HG03460 (cell line): ENCODE results near the gene PPDPF.
"Not testable (repeated sequence)": the region's sequence is repeated elsewhere in the genome, so short reads cannot be mapped to it uniquely, and the experiment has no call there.

Source experiments
- ATAC-seq: cut with Tn5 transposase; IDR thresholded peaks from one replicate; pipeline ENCODE4 v1.9.1; 2021; ENCODE audit not compliant: unreplicated experiment

PPDPF gene

DNA sequence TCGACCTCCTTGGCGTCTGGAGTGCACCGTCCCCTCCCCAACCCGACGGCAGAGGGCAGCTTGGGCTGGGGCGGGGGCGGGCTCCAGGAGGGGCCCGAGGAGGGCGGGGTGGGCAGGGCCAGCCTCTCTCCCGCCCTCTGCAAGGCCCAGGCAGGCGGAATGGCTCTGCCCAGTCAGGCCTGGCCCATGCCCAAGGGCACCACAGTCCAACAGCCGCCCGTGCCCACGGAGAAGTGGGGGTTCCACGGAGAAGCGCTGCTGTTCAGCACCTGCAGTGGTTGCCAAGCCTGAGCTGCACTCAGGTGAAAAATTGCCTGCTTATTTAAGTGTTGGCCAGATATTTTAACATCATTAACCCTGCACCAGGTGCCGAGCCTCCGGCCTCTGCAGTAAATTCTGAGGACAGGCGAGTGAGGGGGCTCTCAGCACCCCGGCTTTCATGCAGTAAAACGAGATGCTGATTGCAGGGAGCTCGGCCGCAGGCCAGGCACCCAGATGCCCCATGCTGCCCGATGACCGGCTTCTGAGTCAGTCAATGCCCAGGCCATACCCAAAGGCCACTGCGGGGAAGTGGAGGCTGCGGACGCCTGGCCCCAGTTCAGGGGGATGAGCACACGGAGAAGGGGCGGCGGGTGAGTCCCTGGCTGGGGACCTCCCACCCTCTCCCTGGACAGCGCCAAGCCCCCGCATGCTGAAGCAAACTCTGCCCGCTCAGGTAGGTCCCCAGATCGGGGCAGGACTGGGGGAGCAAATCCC lies 27.3 kb downstream of the PPDPF start, which contains the start of gene SRMS:
TSS of gene SRMS (minus strand) at position 25 of the 756 bp plus-strand sequence. CDS start 286 bp downstream, outside the sequence.
- no peak for ATAC-seq

DNA sequence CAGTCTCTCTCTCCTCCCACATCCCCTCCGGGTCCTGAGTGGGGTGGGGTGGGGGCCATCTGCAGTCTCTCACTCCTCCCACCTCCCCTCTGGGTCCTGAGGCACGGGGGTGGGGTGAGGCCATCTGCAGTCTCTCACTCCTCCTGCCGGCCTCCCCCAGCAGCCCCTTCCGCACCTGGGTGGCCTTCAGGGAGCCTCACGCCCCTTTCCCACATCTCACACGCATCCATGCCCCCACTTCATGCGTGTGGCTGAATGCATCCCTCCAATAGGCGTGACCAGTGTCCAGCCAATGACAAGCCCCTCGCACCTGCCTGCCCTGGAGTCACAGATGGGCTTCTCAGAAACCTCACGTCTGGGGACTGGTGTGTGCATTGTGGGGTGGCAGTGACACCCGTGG lies 28.0 kb downstream of the PPDPF start:
- no peak for ATAC-seq

DNA sequence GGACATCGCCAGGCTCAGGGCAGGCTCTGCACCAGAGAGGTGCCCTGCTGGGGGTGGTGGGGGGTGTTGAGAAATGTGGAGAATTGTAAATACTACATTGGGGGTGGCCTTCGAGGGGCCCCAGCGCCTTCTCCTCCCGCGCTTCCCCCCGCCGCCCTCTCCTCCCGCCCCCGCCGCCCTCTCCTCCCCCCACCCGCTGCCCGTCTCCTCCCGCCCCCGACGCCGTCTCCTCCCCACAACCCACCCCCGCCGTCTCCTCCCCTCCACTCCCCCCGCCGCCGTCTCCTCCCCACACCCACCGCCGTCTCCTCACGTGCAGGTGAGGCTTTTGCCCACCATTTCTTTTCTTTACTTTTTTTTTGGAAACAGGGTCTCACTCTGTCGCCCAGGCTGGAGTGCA lies 28.5 kb downstream of the PPDPF start:
- ATAC-seq: no peak

DNA sequence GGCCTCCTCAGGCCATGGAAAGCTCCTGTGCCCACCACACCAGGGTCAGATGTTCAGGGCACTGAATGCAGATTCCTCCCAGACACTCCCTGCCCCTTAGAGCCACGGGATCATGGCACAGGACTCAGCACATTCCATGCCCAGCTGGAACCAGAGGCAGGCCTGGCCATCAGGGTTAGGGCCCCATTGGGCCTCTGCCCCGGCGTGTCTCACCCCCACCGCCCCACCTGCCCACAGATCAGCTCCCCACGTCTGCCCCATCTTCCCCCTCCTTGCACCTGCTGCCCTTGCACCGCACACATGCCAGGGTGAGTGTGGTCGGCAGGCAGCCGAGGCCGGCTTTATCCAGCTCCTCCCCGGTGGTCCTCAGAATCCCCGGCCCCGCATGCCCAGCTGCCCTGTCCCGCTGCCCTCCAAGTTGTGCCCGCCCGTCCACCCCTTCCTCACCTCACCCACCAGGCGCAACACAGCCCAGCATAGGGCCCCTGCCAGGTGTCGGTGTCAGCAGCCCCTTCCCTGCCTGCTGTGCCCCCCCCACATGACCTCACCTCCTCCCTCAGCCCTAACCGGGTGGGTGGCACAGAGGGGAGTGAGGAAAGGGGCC lies 29.2 kb downstream of the PPDPF start:
- no peak for ATAC-seq

DNA sequence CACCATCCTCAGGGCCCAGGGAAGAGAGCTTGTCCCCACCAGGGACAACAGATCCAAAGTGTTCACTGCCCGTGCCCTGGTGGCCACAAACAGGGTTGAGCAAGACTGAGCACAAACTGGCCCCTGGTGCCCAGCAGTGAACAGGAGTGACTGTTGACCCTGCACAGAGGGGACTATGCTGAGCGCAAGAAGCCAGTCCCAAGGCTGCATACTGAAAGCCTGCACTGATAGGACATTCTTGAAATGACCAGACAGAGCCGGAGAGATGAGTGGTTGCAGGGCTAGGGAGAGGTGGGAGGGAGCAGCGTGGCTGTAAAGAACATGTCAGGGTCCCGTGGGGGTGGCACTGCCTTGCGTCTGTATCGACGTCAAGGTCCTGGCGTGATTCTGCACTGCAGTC lies 30.5 kb downstream of the PPDPF start:
- no peak for ATAC-seq

DNA sequence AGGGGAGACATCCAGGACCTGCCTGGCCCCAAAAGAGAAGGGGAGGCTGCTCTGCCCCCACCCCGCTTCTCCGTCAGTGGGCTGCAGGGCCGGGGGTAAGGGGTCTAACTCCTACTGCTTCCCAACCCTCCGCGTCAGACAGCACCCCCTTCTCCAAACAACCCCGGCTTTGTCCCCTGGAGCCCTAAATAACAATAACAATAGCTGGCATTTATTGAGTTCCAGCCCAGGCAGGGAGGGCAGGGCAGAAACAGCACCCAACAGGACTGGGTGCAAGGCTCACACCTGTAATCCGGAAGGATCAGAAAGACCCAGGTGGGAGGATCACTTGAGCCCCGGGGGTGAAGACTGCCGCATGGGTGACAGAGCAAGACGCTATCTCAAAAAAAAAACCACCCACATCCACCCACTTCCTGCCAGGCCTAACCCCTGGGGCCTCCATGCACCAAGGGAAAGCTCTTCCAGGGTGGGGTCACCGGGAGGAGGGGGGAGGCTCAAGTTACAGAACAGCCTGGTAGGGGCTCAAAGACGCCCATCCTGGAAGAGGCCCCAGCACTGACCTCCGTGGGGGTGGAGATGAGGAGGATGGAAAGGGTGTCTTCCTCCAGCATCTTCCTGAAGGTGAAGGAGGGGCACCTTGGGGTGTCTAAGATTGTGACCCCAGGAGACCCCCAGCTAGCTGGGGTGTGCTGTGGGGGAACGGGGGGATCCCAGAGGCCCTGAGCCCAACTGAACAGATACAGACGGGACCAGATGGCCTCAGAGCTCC lies 32.1 kb downstream of the PPDPF start:
- ATAC-seq: peak; percentile 40

DNA sequence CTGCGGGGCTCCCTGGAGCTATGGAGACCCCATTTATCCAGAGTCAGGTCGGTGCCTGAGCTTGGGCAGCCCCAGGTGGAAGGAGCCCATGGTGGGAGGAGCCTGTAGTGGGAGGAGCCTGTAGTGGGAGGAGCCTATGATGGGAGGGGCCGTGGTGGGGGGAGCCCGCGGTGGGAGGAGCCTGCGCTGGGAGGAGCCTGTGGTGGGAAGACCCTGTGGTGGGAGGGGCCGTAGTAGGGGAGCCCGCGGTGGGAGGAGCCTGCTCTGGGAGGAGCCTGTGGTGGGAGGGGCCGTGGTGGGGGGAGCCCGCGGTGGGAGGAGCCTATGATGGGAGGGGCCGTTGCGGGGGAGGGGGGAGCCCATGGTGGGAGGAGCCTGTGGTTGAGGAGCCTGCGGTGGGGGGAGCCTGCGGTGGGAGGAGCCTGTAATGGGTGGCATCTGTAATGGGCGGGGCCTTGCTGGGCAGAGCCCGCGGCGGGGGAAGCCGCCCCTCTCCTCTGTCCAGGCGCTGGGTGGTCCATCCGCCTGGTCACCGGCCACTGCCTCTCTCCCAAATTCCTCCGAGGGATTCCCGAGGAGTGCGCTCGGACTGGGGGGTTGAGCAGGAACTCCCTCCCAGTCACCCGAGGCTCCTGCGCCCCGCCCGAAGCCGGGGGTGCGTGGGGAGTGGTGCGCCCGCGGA lies 32.8 kb downstream of the PPDPF start:
- ATAC-seq: peak; percentile 37

DNA sequence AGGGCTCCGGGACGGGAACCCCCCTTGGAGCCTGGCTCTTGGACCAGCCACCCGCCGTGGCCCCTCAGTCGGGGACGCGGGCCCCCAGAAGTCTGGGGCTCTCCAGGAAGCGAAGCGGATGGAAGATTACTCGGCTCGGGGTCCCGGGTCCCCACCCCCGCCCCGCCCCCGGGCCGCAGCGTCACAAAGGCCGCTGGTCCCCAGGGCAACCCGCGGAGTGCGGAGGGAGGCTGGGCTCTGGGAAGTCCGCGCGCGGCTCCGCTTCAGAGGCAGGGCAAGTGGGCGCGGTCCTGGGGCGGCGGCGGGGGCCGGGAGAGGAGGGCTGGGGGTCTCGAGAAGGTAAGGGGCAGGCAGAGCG lies 33.3 kb downstream of the PPDPF start, which contains the start of gene FNDC11:
TSS of gene FNDC11 (plus strand) at position 227 of the 358 bp plus-strand sequence. CDS start 1,505 bp downstream, outside the sequence.
- ATAC-seq: peak; percentile 29

DNA sequence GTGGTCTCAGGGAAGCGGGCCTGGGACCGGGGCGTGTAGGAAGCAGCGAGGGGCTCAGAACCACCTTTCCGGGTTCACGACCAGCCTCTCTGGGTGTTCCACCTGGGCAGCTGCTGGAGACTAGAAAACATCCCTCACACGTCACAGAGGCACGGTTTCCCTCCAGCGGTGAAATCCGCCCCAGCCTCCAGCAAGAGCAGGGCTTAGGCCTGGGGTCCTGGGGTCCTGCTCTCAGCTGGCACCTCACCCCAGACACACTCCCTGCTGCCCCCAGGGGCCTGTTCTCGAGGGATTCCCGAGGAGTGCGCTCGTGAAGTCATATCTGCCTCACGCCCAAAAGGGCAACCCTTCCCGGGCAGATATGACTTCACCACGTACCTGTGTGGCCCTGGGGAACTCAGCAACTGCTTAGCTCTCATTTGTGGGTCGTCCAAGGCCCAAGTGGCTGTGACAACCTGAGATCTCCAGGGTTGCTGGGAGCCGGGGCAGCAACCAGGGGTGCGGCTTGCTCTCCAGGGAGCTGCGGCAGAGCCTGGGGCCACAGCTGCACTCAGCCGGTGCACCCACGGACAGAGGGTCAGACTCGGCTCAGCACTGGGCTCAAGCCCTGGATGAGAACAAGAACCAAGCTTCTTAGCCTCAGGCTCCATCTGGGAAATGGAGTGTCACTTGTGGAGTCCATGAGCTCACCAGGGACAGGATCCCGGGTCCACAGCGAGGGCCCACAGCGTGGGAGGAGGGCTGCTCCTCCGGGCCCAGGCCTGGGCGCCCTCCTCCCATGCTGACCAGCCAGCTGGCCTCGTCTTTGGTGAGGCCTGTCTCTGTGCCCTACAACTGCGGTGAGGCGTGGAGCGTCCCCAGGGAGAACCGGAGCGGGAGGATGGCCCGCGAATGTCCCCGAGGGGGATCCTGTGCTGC lies 34.1 kb downstream of the PPDPF start:
- ATAC-seq: no peak

DNA sequence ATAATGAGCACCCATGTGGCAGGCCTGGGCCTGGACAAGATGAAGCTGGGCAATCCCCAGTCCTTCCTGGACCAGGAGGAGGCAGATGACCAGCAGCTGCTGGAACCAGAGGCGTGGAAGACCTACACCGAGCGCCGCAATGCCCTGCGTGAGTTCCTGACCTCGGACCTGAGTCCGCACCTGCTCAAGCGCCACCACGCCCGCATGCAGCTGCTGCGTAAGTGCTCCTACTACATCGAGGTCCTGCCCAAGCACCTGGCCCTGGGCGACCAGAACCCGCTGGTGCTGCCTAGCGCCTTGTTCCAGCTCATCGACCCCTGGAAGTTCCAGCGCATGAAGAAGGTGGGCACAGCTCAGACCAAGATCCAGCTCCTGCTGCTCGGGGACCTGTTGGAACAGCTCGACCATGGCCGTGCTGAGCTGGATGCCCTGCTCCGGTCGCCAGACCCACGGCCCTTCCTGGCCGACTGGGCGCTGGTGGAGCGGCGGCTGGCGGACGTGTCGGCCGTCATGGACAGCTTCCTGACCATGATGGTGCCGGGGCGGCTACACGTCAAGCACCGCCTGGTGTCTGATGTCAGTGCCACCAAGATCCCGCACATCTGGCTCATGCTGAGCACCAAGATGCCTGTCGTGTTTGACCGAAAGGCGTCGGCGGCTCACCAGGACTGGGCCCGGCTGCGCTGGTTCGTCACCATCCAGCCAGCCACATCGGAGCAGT lies 35.3 kb downstream of the PPDPF start:
- ATAC-seq: no peak

DNA sequence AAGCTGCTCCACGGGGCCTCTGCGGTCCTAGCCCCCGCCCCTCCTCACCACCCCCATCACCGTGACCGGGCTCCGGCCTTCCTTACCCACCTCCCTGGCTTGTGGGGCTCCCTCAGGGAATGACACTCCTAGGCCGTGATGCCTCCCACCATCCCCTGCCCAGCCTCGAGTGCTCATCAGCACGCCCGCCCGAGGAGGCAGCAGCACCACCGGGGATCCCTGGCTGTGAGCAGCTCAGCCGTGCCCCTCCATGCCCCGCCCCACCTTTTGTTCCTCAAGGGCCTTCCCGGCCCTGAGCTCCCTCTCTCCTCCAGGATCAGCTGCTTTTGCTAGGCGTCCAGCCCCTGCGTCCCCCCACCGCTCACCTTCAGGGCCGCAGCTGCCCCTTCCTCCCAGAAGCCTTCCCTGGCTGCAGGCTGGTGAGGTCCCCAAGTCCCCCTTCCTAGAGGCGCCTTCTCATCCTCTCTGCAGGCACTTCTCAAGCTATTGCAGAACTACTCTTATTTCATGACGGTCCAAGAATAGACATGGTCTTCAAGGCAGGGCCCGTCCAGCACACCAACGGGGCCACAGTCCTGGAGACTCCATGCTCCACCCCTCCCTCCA lies 36.4 kb downstream of the PPDPF start:
- ATAC-seq: no peak

DNA sequence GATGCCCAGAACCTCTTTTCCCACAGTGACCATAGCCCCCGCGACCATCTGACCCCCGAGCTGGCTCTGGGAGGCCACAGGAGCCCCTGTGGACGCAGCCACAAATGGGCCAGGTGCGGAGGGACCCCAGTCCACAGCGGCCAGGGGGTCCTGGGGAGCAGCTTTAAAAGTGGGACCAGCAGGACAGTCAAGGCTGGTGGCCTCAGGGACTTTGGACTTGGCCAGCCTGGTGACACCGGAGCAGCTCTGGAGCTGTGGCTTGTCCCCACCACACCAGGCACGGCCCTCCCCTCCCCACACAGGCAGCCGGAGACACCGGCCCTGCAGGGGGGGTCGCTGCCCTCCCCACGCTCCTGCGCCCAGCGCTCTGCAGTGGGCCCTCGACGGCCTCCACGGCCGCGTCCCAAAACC lies 36.9 kb downstream of the PPDPF start:
- no peak for ATAC-seq

DNA sequence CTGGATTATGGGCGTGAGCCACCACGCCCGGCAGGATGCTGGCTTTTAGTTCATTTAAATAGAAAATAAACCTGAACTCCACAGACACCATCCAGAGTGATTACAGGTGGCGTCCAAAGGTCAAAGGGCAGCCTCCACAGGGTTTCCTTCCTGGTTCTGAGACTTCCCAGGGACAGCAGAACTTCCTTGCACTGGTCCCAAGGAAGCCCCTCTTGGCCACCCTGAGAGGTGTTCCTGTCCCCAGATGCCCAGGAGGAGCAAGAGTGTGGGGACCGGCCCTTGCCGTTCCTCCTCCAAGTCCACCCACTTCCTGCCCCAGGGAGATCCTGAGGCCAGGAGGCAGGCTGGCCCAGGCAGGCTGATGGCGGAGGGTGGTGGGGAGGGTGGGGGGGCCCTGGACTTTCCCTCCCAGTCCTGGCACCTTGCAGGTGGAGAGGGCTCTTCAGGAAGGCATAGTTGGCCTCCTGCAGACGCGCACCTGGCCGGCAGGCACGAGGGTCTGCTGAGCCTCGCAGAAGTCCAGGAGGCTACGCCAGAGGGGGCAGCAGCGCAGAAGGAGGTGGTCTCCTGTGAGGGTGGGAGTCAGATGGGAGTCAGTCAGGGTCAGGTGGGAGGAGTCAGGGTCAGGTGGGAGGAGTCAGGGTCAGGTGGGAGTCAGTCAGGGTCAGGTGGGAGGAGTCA lies 38.4 kb downstream of the PPDPF start:
- no peak for ATAC-seq

DNA sequence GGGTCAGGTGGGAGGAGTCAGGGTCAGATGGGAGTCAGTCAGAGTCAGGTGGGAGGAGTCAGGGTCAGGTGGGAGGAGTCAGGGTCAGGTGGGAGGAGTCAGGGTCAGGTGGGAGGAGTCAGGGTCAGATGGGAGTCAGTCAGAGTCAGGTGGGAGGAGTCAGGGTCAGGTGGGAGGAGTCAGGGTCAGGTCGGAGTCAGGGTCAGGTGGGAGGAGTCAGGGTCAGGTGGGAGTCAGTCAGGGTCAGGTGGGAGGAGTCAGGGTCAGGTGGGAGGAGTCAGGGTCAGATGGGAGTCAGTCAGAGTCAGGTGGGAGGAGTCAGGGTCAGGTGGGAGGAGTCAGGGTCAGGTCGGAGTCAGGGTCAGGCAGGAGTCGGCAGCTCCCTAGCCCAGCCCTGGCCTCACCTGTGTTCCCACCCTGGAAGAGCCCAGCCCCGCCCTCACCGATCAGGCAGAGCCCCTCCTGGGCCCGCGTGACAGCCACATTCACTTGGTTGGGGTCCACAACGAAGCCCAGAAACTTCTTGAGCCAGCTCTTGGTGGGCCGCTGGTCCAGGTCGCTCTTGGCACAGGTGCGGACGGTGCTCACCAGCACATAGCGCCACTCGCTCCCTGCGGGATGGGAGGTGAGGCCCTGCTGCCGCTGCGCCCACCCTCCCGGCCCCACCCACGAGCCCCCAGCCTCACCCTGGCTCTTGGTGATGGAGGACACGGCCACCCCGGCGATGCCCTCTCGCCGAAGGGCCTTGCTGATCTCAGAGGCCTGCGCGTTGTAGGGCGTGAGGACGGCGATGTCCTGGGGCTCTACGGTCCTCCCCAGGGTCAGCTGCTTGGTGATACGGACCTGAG lies 39.1 kb downstream of the PPDPF start:
- not testable (repeated sequence) for ATAC-seq

DNA sequence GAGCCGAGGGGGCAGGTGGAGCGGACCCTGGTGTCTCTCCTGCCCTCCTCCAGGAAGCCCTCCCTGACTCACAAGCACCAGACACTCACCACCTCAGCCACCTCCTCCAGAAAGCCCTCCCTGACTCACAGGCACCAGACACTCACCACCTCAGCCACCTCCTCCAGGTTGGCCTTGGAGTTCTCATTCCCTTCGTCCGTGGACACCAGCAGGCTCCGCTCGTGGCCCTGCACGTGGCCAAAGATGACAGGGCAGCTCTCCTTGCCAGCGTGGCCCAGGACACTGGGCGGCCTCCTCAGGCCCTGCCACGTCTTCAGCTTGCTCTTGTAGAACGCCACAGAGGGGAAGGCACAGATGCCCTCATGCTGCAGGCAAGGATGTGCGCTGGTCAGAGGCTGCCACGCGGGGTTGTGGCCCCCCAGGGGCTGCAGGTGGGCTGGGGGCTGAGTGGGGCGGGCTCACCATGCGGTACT lies 39.8 kb downstream of the PPDPF start:
- ATAC-seq: no peak

DNA sequence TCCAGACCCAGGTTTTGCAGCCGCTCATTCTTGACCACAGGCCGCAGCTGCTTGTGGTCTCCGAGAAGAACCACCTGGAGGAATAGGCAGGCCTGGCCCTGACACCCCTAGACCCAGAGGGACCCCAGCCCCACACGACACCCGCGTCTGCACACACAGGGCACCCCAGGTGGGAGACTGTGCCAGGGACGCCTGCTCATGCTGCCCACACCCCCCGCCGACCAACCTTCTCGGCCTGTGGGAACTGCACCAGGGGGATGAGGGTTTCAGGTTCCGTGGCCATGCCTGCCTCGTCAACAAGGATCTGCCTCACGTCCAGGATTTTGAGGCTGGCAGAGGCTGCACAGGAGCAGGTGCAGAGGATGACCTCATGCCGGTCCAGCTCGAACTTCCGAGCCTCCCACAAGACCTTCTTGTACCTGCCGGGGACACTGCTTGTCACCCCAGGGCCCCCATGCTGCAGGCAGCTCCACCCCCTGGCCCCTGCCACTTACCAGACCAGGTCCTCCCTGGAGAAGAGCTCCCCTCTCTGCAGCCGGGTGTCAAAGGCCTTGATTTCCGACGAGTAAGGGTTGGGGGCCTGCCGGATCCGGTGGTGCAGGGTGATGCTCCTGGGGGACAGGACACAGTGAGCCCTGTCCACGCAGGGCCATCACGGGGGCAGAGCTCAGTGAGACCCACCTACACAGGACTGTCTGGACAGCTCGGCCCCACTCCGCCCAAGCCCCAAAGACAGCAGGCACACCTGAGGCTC lies 40.5 kb downstream of the PPDPF start:
- ATAC-seq: no peak
